B cell (primary cell): Measurements from ENCODE around the gene MAP3K1.

ENCODE experiments used
- CTCF ChIP-seq: fragments of 200-600 bp; IDR thresholded peaks from one replicate; pipeline ENCODE4 v1.8.0; 2022; ENCODE audit warnings: antibody characterized with exemption, mild to moderate bottlenecking
- EZH2 ChIP-seq: IDR thresholded peaks from 2 replicates; pipeline ENCODE4 v1.6.1; 2012; ENCODE audit warnings: borderline replicate concordance, low read depth, mild to moderate bottlenecking, moderate library complexity, low read length; ENCODE audit not compliant: insufficient read depth, poor library complexity, severe bottlenecking

GRCh38 chr5:56941981-56942380 is 126.6 kb downstream of the MAP3K1 start:
- TF ChIP-seq EZH2 (no peak), CTCF (no peak)
